ENCODE results near the gene FOXO4.

FOXO4 gene

DNA sequence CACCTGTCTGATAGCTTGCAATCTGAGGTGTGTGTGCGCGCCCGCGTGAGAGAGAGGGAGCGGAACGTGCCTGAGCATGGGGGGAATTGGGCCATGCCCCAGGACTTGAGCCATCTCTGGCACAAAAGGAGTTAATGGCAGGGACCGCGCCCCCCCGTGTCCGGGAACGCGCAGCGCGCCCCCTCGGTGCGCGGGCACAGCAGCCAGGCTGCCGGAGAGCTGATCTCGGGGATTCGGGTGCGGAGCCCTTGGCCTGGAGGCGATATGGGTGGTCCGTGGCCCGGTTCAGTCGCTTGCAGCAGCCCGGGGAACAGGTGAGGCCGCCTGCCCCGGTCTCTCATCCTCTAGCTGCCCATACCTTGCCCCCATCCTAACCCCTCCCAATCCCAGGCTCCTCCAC is 49.0 kb downstream of the FOXO4 start, which contains the start of gene NLGN3:
TSS of gene NLGN3 (plus strand) at position 191 of the 400 bp plus-strand sequence. CDS start 2,909 bp downstream, outside the sequence.
- DNase-seq, result no peak

DNA sequence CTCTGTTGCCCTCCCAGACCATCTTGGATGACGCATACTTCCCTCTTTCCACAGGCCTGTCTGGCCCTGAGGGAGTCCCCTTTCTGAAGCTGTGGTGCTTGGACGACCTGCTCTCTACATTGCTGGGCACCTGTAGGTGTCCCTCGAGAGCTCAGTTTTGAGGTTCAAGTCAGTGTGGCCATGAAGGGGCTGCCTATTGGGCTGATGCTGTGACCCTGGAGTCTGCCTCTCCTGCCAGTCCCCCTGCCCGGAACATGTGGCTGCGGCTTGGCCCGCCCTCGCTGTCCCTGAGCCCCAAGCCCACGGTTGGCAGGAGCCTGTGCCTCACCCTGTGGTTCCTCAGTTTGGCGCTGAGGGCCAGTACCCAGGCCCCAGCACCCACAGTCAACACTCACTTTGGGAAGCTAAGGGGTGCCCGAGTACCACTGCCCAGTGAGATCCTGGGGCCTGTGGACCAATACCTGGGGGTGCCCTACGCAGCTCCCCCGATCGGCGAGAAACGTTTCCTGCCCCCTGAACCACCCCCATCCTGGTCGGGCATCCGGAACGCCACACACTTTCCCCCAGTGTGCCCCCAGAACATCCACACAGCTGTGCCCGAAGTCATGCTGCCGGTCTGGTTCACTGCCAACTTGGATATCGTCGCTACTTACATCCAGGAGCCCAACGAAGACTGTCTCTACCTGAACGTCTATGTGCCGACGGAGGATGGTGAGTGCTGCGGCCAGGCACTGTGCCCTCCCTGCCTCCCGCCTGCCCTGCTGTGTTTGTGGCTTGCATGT is 52.0 kb downstream of the FOXO4 start:
- no peak for DNase-seq

DNA sequence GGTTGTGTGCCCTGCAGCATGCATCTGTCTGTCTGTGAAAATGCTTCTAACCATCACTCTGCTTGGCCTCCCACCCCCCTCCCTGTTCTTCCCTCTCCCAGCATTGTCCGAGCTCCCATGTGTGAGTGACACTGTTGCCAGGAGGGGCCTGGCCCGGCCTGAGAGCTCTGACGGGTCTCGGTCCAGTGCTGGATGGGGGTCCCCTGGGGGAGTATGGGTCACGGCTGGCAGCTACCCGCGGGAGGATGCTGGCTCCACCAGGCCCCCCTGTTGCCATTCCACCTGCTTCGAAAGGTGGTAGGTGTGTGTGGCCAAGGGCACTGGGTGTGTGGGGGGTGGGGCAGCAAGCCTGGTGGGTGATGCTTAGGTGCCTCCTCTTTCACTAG is 52.6 kb downstream of the FOXO4 start:
- no peak for DNase-seq

DNA sequence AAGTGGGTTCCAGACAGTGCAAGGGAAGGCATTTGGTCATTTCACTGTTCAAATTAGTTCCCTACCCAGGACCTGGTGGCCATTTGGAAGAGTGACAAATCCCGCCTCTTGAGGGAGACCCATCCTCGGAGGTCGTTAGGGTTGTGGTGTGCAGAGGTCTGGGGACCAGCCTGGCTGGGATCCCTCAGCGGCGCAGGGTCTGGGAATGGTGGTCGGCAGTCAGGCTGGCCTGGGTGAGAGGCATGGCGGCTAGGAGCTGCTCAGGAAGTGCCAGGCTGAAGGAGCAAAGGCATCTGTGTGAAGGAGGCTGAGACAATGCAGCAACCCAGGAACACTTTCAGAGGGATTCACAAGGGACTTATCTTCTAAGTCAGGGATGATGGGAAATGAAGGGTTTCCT is 55.7 kb downstream of the FOXO4 start:
- DNase-seq, result no peak

Data from activated CD4-positive, alpha-beta T cell treated with anti-CD3 and anti-CD28 coated beads for 48 hours (primary cell).